Kidney (tissue), 14 donors: ENCODE measurements around the gene RAD51B. TPM values are rescaled to one million over a fixed set of nuclear protein-coding genes. Genes with fewer than 3 reads are reported as not detected.
A peak's percentile ranks its signal among the peaks of the same experiment; 100 is the strongest.

Source experiments
- DNase-seq, 5 donors: peaks; one replicate each; pipeline ENCODE4 v3.0.0-alpha.2; 2013 to 2020
- FAIRE-seq: peaks from 2 replicates; lab custom pipeline; 2012; peaks lifted over from hg19 to GRCh38; lab: Jason Lieb, UNC
- H3K27ac ChIP-seq, 2 donors: one replicate each; pipeline ENCODE4 v1.7.0; 2013; ENCODE audit warnings: low read depth in 2 of 2, low read length in 2 of 2, inconsistent platforms in 1 of 2
- H3K27me3 ChIP-seq: one replicate; pipeline ENCODE4 v1.7.1; 2013; ENCODE audit warnings: low read length, inconsistent platforms; ENCODE audit not compliant: control insufficient read depth, insufficient read depth
- H3K36me3 ChIP-seq, 3 donors: one replicate each; pipeline versions ENCODE4 v1.7.0 to v1.7.1; 2013; ENCODE audit warnings: low read length in 3 of 3, control low read depth in 1 of 3, inconsistent platforms in 1 of 3; ENCODE audit not compliant: insufficient read depth in 3 of 3, control insufficient read depth in 2 of 3
- H3K4me1 ChIP-seq, 3 donors: one replicate each; pipeline versions ENCODE4 v1.7.0 to v1.7.1; 2013; ENCODE audit warnings: low read length in 3 of 3, inconsistent platforms in 1 of 3, low read depth in 1 of 3; ENCODE audit not compliant: control insufficient read depth in 2 of 3, insufficient read depth in 2 of 3
- H3K4me3 ChIP-seq, 3 donors: one replicate each; pipeline versions ENCODE4 v1.7.0 to v1.8.1; 2013; ENCODE audit warnings: low read length in 3 of 3, control low read depth in 1 of 3, inconsistent platforms in 1 of 3
- H3K9ac ChIP-seq, 3 donors: one replicate each; pipeline versions ENCODE4 v1.7.0 to v1.7.1; 2013; ENCODE audit warnings: low read length in 3 of 3, control low read depth in 1 of 3, inconsistent platforms in 1 of 3
- H3K9me3 ChIP-seq, 3 donors: one replicate each; pipeline versions ENCODE4 v1.7.0 to v1.7.1; 2013; ENCODE audit warnings: low read length in 3 of 3, control low read depth in 1 of 3, inconsistent platforms in 1 of 3; ENCODE audit not compliant: control insufficient read depth in 2 of 3, insufficient read depth in 1 of 3
- CTCF ChIP-seq: IDR thresholded peaks from 3 replicates; pipeline ENCODE4 v1.5.1; 2012; ENCODE audit warnings: mild to moderate bottlenecking, moderate library complexity, borderline replicate concordance; ENCODE audit not compliant: insufficient read depth; ENCODE audit errors: extremely low read depth
- intact Hi-C: fragments of 100-400 bp; cut with DNase I; formaldehyde crosslinking; loops from one replicate; pipeline ENCODE4 v1.11.1; 2022
- polyA plus RNA-seq: library from polyadenylated mRNA; stranded (reverse); fragments of 350-450 nt; fragmentation: Illumina TruSeq; extraction: RNeasy Lipid Tissue Mini Kit (QIAGEN cat#74804); gene quantifications from one replicate; pipeline ENCODE4 v1.2.3, GENCODE V29; 2014; ENCODE audit warnings: low read depth, low replicate concordance; ENCODE audit not compliant: insufficient read depth
- total RNA-seq: library from RNA; stranded (reverse); fragmentation: NEBNext Ultra II Directional; extraction: Animal tissue kit (Norgen Biotek cat#: 25700); gene quantifications from one replicate; pipeline ENCODE4 v1.2.1, GENCODE V29; 2021
- donor health status: control.
- donor health status: control.
- donor health status: control.
- donor health status: control.
- donor health status: control.
- donor health status: DM: yes; HTN: yes; CAD: no.
- donor health status: Normal renal cell carcinoma (clear cell type).

Gene RAD51B
- total and polyA plus RNA-seq, 2 donors from 2014 or later: 6.9 to 18.0 TPM

- no peak for TF ChIP-seq CTCF
- Histone ChIP-seq H3K9me3 (no peaks in the 10 kb centered on the region), H3K27me3 (no peaks in the 10 kb centered on the region), H3K36me3 (no peaks in the 10 kb centered on the region), H3K4me3 (no peak overlapping the region), H3K27ac (no peak overlapping the region), H3K4me1 (peaks cover 7 to 26% (median 16%) of the 10 kb centered on the region in 3 donors), H3K9ac (no peak overlapping the region)
- intact Hi-C loops: no loop called here
- FAIRE-seq (no peak), DNase-seq (peak in 4 of 5 donors; percentile 80 to 88 (median 83))
Measured at GRCh38 chr14:68291820-68292219, 472.2 kb downstream of the RAD51B start.

- no peak for FAIRE-seq
- no peak overlapping the region for H3K9ac ChIP-seq
- intact Hi-C loops: no loop called here
Measured at GRCh38 chr14:68292441-68293215, 473.0 kb downstream of the RAD51B start.

GRCh38 chr14:68293404-68293803, 473.8 kb downstream of the RAD51B start:
- peaks cover 15 to 26% (median 20%) of the 10 kb centered on the region in 3 donors for H3K4me1 ChIP-seq
- no peak overlapping the region for H3K4me3 ChIP-seq
- no peak for TF ChIP-seq CTCF
- H3K9ac ChIP-seq: no peak overlapping the region
- DNase-seq: no peak
- no peak for FAIRE-seq
- H3K27me3 ChIP-seq: no peaks in the 10 kb centered on the region
- intact Hi-C loops: no loop called here
- H3K27ac ChIP-seq: no peak overlapping the region
- no peaks in the 10 kb centered on the region for H3K9me3 ChIP-seq
- no peaks in the 10 kb centered on the region for H3K36me3 ChIP-seq

More at GRCh38 chr14:68292441-68293215, 473.0 kb downstream of the RAD51B start:
- no peaks in the 10 kb centered on the region for H3K9me3 ChIP-seq
- TF ChIP-seq CTCF: no peak
- H3K27ac ChIP-seq: no peak overlapping the region
- H3K4me1 ChIP-seq: peaks cover 15 to 26% (median 16%) of the 10 kb centered on the region in 3 donors
- H3K27me3 ChIP-seq: no peaks in the 10 kb centered on the region
- H3K36me3 ChIP-seq: no peaks in the 10 kb centered on the region
- no peak overlapping the region for H3K4me3 ChIP-seq
- no peak for DNase-seq
